GM23338 (cell line): ENCODE results near the gene SERPINI1. TPM values are rescaled to one million over a fixed set of nuclear protein-coding genes. Genes with fewer than 3 reads are reported as not detected.

Experiments used
- ATAC-seq: fragments of 200-7000 bp; cut with Tn5 transposase; 3 replicates; pipeline ENCODE4 v1.9.1; 2020
- DNase-seq: peaks from one replicate; pipeline ENCODE4 v3.0.0-alpha.2; 2015; ENCODE audit warnings: low spot score
- H2AFZ ChIP-seq: fragments of 200-600 bp; sonication (generic); 2 replicates; pipeline ENCODE4 v1.8.0; 2016; ENCODE audit warnings: antibody characterized with exemption, mild to moderate bottlenecking, moderate library complexity
- H3F3A ChIP-seq: fragments of 200-600 bp; sonication (generic); replicated peaks from 2 replicates; pipeline ENCODE4 v1.8.0; 2017; ENCODE audit warnings: antibody characterized with exemption, mixed run types, low read depth
- H3K27ac ChIP-seq: fragments of 200-600 bp; sonication (generic); 2 replicates; pipeline ENCODE4 v1.6.1; 2016; ENCODE audit warnings: low read depth
- H3K27me3 ChIP-seq: fragments of 200-600 bp; sonication (generic); 2 replicates; pipeline ENCODE4 v1.8.0; 2016; ENCODE audit warnings: mild to moderate bottlenecking, mixed run types, moderate library complexity; ENCODE audit not compliant: insufficient read depth
- H3K36me3 ChIP-seq: fragments of 200-600 bp; sonication (generic); 2 replicates; pipeline ENCODE4 v1.8.0; 2016; ENCODE audit warnings: mild to moderate bottlenecking; ENCODE audit not compliant: insufficient read depth
- H3K4me1 ChIP-seq: fragments of 200-600 bp; sonication (generic); 2 replicates; pipeline ENCODE4 v1.8.0; 2016; ENCODE audit warnings: mild to moderate bottlenecking, moderate library complexity; ENCODE audit not compliant: insufficient read depth
- H3K4me2 ChIP-seq: fragments of 200-600 bp; sonication (generic); 2 replicates; pipeline ENCODE4 v1.7.1; 2017; ENCODE audit warnings: mixed run types
- H3K4me3 ChIP-seq: fragments of 200-600 bp; sonication (generic); 2 replicates; pipeline ENCODE4 v1.6.1; 2016; ENCODE audit warnings: mixed run types
- H3K79me2 ChIP-seq: fragments of 200-600 bp; sonication (generic); replicated peaks from 2 replicates; pipeline ENCODE4 v1.8.0; 2017; ENCODE audit warnings: mild to moderate bottlenecking; ENCODE audit not compliant: insufficient read depth
- H3K9me2 ChIP-seq: fragments of 200-600 bp; sonication (generic); 2 replicates; pipeline ENCODE4 v1.8.0; 2017; ENCODE audit not compliant: insufficient read depth
- H4K20me1 ChIP-seq: fragments of 200-600 bp; sonication (generic); replicated peaks from 2 replicates; pipeline ENCODE4 v1.8.0; 2017; ENCODE audit warnings: mild to moderate bottlenecking; ENCODE audit not compliant: insufficient read depth
- H3K27ac Mint-ChIP-seq: 2 replicates; pipeline ENCODE4 v1.8.0; 2020; ENCODE audit warnings: inconsistent platforms, mild to moderate bottlenecking, moderate library complexity, mixed read lengths
- H3K27me3 Mint-ChIP-seq: 3 replicates; pipeline ENCODE4 v1.8.0; 2022; ENCODE audit warnings: low read depth, mild to moderate bottlenecking, moderate library complexity, mixed read lengths, inconsistent platforms; ENCODE audit not compliant: insufficient read depth, poor library complexity
- H3K36me3 Mint-ChIP-seq: 3 replicates; pipeline ENCODE4 v1.8.0; 2021; ENCODE audit warnings: low read depth, mild to moderate bottlenecking, inconsistent platforms, moderate library complexity, mixed read lengths
- H3K4me1 Mint-ChIP-seq: 3 replicates; pipeline ENCODE4 v1.8.0; 2020; ENCODE audit warnings: mild to moderate bottlenecking, inconsistent platforms, mixed read lengths
- H3K4me3 Mint-ChIP-seq: 3 replicates; pipeline ENCODE4 v1.8.0; 2021; ENCODE audit warnings: moderate library complexity, mild to moderate bottlenecking, inconsistent platforms, mixed read lengths
- H3K9me3 Mint-ChIP-seq: 3 replicates; pipeline ENCODE4 v1.8.0; 2020; ENCODE audit warnings: moderate library complexity, mild to moderate bottlenecking, inconsistent platforms, mixed read lengths
- EZH2 ChIP-seq: fragments of 200-600 bp; sonication (generic); IDR thresholded peaks from one replicate; pipeline ENCODE4 v1.8.0; 2017; ENCODE audit warnings: antibody characterized with exemption, mild to moderate bottlenecking, low read depth; ENCODE audit not compliant: unreplicated experiment
- EZH2phosphoT487 ChIP-seq: fragments of 200-600 bp; sonication (generic); IDR thresholded peaks from one replicate; pipeline ENCODE4 v1.8.1; 2018; ENCODE audit warnings: antibody characterized with exemption; ENCODE audit not compliant: unreplicated experiment
- NANOG ChIP-seq: IDR thresholded peaks from 2 replicates; pipeline ENCODE4 v1.6.1; 2016; ENCODE audit warnings: antibody characterized with exemption, borderline replicate concordance
- polyA plus RNA-seq: library from polyadenylated mRNA; unstranded; fragments of >200 nt; fragmentation: Nextera tagmentation; extraction: Ambion mirVana; gene quantifications from 2 replicates; pipeline ENCODE4 v1.2.1, GENCODE V29; 2016
- total RNA-seq: library from RNA; depleted of rRNA; stranded (reverse); fragments of >200 nt; shearing (Covaris generic); gene quantifications from 2 replicates; pipeline ENCODE4 v1.2.3, GENCODE V29; 2014
- TF ChIP-seq, protein P1 (sequence below): IDR thresholded peaks from one replicate; pipeline ENCODE4 v1.6.1; 2018; ENCODE audit warnings: antibody characterized with exemption; ENCODE audit not compliant: unreplicated experiment
- TF ChIP-seq, protein P2 (sequence below), 2 experiments: fragments of 200-600 bp in 1 of 2; sonication (generic) in 1 of 2; conservative IDR thresholded peaks; 2 replicates each; pipeline versions ENCODE4 v1.5.1 to v1.6.1; 2016 to 2017; ENCODE audit warnings: antibody characterized with exemption in 2 of 2, low read depth in 2 of 2, mild to moderate bottlenecking in 2 of 2, moderate library complexity in 1 of 2
- TF ChIP-seq, protein P3 (sequence below): fragments of 250-450 bp; sonication (Bioruptor Pico); IDR thresholded peaks from 2 replicates; pipeline ENCODE4 v1.5.0; 2020; ENCODE audit warnings: mild to moderate bottlenecking, moderate library complexity

SERPINI1 gene
- total and polyA plus RNA-seq, 2 experiments from 2014 or later: 9.2 to 26.6 TPM

DNA sequence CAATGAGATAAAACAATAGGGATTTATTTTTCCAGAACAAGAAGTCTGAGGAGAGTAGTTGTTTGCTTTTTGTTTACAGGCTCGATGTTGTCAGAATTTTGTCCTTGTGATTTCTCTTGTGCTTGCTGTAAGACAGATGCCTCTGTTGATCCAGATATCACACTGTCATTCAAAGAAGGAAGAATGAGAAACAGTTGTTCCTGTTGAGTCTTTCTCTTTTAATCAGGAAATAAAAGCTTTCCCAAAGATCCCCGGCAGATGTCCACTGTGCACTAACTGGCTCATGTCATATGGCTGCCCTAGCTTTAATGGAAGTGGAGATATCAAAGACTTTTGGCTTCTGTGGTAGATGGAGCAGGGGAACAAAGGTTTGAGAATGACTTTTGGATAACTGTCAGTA is 6.8 kb downstream of the SERPINI1 start (continued):
- TF ChIP-seq, protein P1, sequence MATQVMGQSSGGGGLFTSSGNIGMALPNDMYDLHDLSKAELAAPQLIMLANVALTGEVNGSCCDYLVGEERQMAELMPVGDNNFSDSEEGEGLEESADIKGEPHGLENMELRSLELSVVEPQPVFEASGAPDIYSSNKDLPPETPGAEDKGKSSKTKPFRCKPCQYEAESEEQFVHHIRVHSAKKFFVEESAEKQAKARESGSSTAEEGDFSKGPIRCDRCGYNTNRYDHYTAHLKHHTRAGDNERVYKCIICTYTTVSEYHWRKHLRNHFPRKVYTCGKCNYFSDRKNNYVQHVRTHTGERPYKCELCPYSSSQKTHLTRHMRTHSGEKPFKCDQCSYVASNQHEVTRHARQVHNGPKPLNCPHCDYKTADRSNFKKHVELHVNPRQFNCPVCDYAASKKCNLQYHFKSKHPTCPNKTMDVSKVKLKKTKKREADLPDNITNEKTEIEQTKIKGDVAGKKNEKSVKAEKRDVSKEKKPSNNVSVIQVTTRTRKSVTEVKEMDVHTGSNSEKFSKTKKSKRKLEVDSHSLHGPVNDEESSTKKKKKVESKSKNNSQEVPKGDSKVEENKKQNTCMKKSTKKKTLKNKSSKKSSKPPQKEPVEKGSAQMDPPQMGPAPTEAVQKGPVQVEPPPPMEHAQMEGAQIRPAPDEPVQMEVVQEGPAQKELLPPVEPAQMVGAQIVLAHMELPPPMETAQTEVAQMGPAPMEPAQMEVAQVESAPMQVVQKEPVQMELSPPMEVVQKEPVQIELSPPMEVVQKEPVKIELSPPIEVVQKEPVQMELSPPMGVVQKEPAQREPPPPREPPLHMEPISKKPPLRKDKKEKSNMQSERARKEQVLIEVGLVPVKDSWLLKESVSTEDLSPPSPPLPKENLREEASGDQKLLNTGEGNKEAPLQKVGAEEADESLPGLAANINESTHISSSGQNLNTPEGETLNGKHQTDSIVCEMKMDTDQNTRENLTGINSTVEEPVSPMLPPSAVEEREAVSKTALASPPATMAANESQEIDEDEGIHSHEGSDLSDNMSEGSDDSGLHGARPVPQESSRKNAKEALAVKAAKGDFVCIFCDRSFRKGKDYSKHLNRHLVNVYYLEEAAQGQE: no peak
- TF ChIP-seq, protein P2, sequence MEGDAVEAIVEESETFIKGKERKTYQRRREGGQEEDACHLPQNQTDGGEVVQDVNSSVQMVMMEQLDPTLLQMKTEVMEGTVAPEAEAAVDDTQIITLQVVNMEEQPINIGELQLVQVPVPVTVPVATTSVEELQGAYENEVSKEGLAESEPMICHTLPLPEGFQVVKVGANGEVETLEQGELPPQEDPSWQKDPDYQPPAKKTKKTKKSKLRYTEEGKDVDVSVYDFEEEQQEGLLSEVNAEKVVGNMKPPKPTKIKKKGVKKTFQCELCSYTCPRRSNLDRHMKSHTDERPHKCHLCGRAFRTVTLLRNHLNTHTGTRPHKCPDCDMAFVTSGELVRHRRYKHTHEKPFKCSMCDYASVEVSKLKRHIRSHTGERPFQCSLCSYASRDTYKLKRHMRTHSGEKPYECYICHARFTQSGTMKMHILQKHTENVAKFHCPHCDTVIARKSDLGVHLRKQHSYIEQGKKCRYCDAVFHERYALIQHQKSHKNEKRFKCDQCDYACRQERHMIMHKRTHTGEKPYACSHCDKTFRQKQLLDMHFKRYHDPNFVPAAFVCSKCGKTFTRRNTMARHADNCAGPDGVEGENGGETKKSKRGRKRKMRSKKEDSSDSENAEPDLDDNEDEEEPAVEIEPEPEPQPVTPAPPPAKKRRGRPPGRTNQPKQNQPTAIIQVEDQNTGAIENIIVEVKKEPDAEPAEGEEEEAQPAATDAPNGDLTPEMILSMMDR (conservative IDR thresholded peaks at IDR 0.05; ENCODE audit: low read depth in 2 of 2): no peak
- no peak for TF ChIP-seq EZH2phosphoT487

DNA sequence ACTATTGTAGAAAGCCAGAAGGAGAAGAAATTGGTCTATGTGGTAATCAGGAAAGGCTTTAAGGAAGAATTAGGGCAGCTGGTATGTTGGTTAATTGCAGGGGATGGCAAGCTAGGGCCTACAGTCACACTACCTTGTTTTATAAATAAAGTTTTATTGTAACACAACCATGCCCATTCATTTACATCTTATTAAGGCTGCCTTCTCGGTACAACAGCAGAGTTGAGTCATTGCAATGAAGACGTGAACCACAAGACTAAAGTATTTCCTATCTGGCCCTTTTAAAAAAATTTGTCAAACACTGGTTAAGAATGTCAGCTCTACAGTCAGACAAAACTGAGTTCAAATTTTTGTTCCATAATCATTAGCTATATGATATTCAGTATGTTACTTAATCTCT is 8.3 kb downstream of the SERPINI1 start:
- Histone ChIP-seq H3K36me3 (no peaks in the 10 kb centered on the region), H3K27ac (no peak overlapping the region), H3K4me1 (no peaks in the 10 kb centered on the region), H3K9me2 (no peaks in the 10 kb centered on the region), H2AFZ (no peak overlapping the region), H3K4me3 (no peak overlapping the region), H3F3A (no peaks in the 10 kb centered on the region), H3K79me2 (peaks cover 36% of the 10 kb centered on the region; the same call in 1 of the 2 replicates), H4K20me1 (no peaks in the 10 kb centered on the region), H3K27me3 (no peaks in the 10 kb centered on the region), H3K4me2 (no peak overlapping the region)
- DNase-seq: no peak
- H3K4me1 Mint-ChIP-seq: peaks cover 4% of the 10 kb centered on the region; the same call in 2 of the 3 replicates
- no peak for ATAC-seq
- no peaks in the 10 kb centered on the region for H3K36me3 Mint-ChIP-seq
- TF ChIP-seq NANOG (no peak), EZH2 (no peak)
- TF ChIP-seq, protein P3, sequence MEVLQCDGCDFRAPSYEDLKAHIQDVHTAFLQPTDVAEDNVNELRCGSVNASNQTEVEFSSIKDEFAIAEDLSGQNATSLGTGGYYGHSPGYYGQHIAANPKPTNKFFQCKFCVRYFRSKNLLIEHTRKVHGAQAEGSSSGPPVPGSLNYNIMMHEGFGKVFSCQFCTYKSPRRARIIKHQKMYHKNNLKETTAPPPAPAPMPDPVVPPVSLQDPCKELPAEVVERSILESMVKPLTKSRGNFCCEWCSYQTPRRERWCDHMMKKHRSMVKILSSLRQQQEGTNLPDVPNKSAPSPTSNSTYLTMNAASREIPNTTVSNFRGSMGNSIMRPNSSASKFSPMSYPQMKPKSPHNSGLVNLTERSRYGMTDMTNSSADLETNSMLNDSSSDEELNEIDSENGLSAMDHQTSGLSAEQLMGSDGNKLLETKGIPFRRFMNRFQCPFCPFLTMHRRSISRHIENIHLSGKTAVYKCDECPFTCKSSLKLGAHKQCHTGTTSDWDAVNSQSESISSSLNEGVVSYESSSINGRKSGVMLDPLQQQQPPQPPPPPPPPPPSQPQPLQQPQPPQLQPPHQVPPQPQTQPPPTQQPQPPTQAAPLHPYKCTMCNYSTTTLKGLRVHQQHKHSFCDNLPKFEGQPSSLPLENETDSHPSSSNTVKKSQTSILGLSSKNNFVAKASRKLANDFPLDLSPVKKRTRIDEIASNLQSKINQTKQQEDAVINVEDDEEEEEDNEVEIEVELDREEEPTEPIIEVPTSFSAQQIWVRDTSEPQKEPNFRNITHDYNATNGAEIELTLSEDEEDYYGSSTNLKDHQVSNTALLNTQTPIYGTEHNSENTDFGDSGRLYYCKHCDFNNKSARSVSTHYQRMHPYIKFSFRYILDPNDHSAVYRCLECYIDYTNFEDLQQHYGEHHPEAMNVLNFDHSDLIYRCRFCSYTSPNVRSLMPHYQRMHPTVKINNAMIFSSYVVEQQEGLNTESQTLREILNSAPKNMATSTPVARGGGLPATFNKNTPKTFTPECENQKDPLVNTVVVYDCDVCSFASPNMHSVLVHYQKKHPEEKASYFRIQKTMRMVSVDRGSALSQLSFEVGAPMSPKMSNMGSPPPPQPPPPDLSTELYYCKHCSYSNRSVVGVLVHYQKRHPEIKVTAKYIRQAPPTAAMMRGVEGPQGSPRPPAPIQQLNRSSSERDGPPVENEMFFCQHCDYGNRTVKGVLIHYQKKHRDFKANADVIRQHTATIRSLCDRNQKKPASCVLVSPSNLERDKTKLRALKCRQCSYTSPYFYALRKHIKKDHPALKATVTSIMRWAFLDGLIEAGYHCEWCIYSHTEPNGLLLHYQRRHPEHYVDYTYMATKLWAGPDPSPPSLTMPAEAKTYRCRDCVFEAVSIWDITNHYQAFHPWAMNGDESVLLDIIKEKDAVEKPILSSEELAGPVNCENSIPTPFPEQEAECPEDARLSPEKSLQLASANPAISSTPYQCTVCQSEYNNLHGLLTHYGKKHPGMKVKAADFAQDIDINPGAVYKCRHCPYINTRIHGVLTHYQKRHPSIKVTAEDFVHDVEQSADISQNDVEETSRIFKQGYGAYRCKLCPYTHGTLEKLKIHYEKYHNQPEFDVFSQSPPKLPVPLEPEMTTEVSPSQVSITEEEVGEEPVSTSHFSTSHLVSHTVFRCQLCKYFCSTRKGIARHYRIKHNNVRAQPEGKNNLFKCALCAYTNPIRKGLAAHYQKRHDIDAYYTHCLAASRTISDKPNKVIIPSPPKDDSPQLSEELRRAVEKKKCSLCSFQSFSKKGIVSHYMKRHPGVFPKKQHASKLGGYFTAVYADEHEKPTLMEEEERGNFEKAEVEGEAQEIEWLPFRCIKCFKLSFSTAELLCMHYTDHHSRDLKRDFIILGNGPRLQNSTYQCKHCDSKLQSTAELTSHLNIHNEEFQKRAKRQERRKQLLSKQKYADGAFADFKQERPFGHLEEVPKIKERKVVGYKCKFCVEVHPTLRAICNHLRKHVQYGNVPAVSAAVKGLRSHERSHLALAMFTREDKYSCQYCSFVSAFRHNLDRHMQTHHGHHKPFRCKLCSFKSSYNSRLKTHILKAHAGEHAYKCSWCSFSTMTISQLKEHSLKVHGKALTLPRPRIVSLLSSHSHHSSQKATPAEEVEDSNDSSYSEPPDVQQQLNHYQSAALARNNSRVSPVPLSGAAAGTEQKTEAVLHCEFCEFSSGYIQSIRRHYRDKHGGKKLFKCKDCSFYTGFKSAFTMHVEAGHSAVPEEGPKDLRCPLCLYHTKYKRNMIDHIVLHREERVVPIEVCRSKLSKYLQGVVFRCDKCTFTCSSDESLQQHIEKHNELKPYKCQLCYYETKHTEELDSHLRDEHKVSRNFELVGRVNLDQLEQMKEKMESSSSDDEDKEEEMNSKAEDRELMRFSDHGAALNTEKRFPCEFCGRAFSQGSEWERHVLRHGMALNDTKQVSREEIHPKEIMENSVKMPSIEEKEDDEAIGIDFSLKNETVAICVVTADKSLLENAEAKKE (CRISPR knock-in tag): no peak
- TF ChIP-seq, protein P1: no peak
- H3K4me3 Mint-ChIP-seq: no peak overlapping the region
- no peak overlapping the region for H3K27ac Mint-ChIP-seq
- no peaks in the 10 kb centered on the region for H3K27me3 Mint-ChIP-seq
- H3K9me3 Mint-ChIP-seq: no peaks in the 10 kb centered on the region
